Upper lobe of left lung (tissue), 4 donors: Measurements from ENCODE around the gene CSF2.

Source experiments
- EP300 ChIP-seq, 4 donors: sonication (generic); formaldehyde crosslinking; IDR thresholded peaks; one replicate each; pipeline ENCODE4 v1.5.1; 2017; ENCODE audit warnings: antibody characterized with exemption in 4 of 4, control low read depth in 2 of 4
- POLR2A ChIP-seq, 4 donors: fragments of 450-650 bp; IDR thresholded peaks; one replicate each; pipeline ENCODE4 v1.5.1; 2016 to 2017; ENCODE audit warnings: antibody characterized with exemption in 4 of 4, mild to moderate bottlenecking in 2 of 4
- POLR2AphosphoS5 ChIP-seq, 2 donors: sonication (generic); formaldehyde crosslinking; IDR thresholded peaks; one replicate each; pipeline ENCODE4 v1.5.1; 2017; ENCODE audit warnings: antibody characterized with exemption in 2 of 2
- TF ChIP-seq, protein P1 (sequence below), 6 experiments: fragments of 450-650 bp in 4 of 6; fragments of 200-600 bp in 2 of 6; sonication (generic) in 2 of 6; IDR thresholded peaks; one replicate each; pipeline ENCODE4 v1.5.1; 2016 to 2019; ENCODE audit warnings: antibody characterized with exemption in 6 of 6

- TF ChIP-seq POLR2A (IDR thresholded peaks at IDR 0.05), result no peak
- TF ChIP-seq, protein P1, sequence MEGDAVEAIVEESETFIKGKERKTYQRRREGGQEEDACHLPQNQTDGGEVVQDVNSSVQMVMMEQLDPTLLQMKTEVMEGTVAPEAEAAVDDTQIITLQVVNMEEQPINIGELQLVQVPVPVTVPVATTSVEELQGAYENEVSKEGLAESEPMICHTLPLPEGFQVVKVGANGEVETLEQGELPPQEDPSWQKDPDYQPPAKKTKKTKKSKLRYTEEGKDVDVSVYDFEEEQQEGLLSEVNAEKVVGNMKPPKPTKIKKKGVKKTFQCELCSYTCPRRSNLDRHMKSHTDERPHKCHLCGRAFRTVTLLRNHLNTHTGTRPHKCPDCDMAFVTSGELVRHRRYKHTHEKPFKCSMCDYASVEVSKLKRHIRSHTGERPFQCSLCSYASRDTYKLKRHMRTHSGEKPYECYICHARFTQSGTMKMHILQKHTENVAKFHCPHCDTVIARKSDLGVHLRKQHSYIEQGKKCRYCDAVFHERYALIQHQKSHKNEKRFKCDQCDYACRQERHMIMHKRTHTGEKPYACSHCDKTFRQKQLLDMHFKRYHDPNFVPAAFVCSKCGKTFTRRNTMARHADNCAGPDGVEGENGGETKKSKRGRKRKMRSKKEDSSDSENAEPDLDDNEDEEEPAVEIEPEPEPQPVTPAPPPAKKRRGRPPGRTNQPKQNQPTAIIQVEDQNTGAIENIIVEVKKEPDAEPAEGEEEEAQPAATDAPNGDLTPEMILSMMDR (IDR thresholded peaks at IDR 0.05), result no peak
- TF ChIP-seq POLR2AphosphoS5 (IDR thresholded peaks at IDR 0.05), result no peak
- no peak for TF ChIP-seq EP300 (IDR thresholded peaks at IDR 0.05)
Measured at GRCh38 chr5:132066871-132067270, 6.7 kb upstream of the CSF2 start.
